ENCODE results near the gene HOXD4.

DNA sequence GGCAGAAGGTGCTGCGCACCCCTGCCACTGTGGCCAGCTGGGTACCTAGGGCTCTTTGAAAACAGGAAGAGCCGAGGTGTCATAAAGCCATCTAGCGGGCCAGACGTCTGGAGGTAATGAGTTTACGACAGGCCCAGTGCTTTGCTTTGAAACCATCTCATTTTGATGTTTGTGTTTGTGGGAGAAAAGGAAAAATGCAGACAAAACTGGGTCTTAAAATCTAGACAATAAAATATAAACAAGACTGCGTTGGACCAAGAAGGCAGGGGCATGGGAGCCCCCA is 25.6 kb upstream of the HOXD4 start:
- no peak for TF ChIP-seq RAD21 (IDR thresholded peaks at IDR 0.05; ENCODE audit: low read depth)
- no peak for TF ChIP-seq EZH2 (IDR thresholded peaks at IDR 0.05)
- TF ChIP-seq, protein P1, sequence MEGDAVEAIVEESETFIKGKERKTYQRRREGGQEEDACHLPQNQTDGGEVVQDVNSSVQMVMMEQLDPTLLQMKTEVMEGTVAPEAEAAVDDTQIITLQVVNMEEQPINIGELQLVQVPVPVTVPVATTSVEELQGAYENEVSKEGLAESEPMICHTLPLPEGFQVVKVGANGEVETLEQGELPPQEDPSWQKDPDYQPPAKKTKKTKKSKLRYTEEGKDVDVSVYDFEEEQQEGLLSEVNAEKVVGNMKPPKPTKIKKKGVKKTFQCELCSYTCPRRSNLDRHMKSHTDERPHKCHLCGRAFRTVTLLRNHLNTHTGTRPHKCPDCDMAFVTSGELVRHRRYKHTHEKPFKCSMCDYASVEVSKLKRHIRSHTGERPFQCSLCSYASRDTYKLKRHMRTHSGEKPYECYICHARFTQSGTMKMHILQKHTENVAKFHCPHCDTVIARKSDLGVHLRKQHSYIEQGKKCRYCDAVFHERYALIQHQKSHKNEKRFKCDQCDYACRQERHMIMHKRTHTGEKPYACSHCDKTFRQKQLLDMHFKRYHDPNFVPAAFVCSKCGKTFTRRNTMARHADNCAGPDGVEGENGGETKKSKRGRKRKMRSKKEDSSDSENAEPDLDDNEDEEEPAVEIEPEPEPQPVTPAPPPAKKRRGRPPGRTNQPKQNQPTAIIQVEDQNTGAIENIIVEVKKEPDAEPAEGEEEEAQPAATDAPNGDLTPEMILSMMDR (IDR thresholded peaks at IDR 0.05 in 2 of 3, conservative IDR thresholded peaks at IDR 0.05 in 1 of 3; ENCODE audit: borderline replicate concordance in 1 of 3, insufficient read depth in 1 of 3, low read depth in 2 of 3, low read length in 2 of 3): no peak
- TF ChIP-seq POLR2A (IDR thresholded peaks at IDR 0.05; ENCODE audit: borderline replicate concordance, extremely low read depth, insufficient read depth, insufficient read length): no peak
- TF ChIP-seq EZH2phosphoT487 (IDR thresholded peaks at IDR 0.05; ENCODE audit: borderline replicate concordance): no peak
- TF ChIP-seq, protein P2, sequence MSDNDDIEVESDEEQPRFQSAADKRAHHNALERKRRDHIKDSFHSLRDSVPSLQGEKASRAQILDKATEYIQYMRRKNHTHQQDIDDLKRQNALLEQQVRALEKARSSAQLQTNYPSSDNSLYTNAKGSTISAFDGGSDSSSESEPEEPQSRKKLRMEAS (IDR thresholded peaks at IDR 0.05): no peak
- TF ChIP-seq POLR2AphosphoS5 (IDR thresholded peaks at IDR 0.05; ENCODE audit: low read depth, low read length): no peak
- TF ChIP-seq, protein P3, sequence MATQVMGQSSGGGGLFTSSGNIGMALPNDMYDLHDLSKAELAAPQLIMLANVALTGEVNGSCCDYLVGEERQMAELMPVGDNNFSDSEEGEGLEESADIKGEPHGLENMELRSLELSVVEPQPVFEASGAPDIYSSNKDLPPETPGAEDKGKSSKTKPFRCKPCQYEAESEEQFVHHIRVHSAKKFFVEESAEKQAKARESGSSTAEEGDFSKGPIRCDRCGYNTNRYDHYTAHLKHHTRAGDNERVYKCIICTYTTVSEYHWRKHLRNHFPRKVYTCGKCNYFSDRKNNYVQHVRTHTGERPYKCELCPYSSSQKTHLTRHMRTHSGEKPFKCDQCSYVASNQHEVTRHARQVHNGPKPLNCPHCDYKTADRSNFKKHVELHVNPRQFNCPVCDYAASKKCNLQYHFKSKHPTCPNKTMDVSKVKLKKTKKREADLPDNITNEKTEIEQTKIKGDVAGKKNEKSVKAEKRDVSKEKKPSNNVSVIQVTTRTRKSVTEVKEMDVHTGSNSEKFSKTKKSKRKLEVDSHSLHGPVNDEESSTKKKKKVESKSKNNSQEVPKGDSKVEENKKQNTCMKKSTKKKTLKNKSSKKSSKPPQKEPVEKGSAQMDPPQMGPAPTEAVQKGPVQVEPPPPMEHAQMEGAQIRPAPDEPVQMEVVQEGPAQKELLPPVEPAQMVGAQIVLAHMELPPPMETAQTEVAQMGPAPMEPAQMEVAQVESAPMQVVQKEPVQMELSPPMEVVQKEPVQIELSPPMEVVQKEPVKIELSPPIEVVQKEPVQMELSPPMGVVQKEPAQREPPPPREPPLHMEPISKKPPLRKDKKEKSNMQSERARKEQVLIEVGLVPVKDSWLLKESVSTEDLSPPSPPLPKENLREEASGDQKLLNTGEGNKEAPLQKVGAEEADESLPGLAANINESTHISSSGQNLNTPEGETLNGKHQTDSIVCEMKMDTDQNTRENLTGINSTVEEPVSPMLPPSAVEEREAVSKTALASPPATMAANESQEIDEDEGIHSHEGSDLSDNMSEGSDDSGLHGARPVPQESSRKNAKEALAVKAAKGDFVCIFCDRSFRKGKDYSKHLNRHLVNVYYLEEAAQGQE (IDR thresholded peaks at IDR 0.05; ENCODE audit: low read depth): no peak
- no peak for TF ChIP-seq ELF1 (IDR thresholded peaks at IDR 0.05; ENCODE audit: borderline replicate concordance, low read depth)
- no peak for TF ChIP-seq JUND (IDR thresholded peaks at IDR 0.05)
- TF ChIP-seq SIN3A (IDR thresholded peaks at IDR 0.05; ENCODE audit: low read depth): no peak
